Measurements from ENCODE around the gene ITIH5. TPM values are rescaled to one million over a fixed set of nuclear protein-coding genes. Genes with fewer than 3 reads are reported as not detected.

Gene ITIH5
- total and polyA plus RNA-seq, 2 of the 13 experiments (the other 11 are each of a cell fraction or from before 2014, with no cell fraction given), result 4.7 to 8.9 TPM

DNA sequence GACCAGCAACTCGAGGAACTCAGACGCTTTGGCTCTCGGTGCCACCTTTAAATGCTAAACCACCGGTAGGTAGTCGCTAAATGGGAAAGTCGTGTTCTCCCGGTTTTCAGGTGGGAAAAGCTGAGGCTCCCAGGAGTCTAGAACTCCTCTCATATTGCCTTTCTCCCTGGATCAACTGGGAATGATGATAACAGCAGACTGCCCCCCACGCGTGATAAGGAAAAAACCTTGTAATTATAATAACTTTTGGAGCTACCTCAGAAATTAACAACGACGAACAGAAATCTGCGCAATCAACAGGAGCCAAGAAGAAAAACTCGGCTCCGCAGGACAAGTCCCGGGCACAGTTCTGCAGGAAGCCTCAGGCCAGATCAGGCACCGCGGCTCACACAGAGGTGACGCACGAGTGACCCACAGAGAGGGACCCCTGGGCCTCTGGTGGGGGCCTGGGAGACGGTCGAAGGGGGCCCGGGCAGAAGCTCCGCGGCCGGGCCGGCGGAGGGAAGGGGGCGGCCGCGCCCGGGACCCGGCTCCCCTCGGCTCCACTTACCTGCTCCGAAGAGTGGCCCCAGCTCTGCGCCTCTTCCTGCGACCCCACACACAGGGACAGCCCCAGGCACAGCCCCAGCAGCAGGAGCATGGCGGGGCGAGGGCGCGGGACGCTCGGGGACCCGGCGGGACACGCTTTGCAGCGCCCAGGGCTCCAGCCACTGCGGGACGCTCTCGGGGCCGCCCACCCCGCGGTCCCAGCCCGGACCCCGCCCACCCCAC lies at the start of gene ITIH5 (continued):
- TF ChIP-seq, protein P1, sequence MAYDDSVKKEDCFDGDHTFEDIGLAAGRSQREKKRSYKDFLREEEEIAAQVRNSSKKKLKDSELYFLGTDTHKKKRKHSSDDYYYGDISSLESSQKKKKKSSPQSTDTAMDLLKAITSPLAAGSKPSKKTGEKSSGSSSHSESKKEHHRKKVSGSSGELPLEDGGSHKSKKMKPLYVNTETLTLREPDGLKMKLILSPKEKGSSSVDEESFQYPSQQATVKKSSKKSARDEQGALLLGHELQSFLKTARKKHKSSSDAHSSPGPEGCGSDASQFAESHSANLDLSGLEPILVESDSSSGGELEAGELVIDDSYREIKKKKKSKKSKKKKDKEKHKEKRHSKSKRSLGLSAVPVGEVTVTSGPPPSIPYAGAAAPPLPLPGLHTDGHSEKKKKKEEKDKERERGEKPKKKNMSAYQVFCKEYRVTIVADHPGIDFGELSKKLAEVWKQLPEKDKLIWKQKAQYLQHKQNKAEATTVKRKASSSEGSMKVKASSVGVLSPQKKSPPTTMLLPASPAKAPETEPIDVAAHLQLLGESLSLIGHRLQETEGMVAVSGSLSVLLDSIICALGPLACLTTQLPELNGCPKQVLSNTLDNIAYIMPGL (CRISPR knock-in tag; IDR thresholded peaks at IDR 0.05; ENCODE audit: borderline replicate concordance in 1 of 2, low read depth in 1 of 2), result no peak
- TF ChIP-seq DPF2 (CRISPR knock-in tag; IDR thresholded peaks at IDR 0.05; ENCODE audit: borderline replicate concordance, low read depth) (no peak), SOX6 (IDR thresholded peaks at IDR 0.05) (no peak), SOX6 (CRISPR knock-in tag; IDR thresholded peaks at IDR 0.05) (no peak), ZNF121 (CRISPR knock-in tag; IDR thresholded peaks at IDR 0.05) (peak; percentile 41; the same call in 1 of the 2 replicates)
- TF ChIP-seq, protein P2, sequence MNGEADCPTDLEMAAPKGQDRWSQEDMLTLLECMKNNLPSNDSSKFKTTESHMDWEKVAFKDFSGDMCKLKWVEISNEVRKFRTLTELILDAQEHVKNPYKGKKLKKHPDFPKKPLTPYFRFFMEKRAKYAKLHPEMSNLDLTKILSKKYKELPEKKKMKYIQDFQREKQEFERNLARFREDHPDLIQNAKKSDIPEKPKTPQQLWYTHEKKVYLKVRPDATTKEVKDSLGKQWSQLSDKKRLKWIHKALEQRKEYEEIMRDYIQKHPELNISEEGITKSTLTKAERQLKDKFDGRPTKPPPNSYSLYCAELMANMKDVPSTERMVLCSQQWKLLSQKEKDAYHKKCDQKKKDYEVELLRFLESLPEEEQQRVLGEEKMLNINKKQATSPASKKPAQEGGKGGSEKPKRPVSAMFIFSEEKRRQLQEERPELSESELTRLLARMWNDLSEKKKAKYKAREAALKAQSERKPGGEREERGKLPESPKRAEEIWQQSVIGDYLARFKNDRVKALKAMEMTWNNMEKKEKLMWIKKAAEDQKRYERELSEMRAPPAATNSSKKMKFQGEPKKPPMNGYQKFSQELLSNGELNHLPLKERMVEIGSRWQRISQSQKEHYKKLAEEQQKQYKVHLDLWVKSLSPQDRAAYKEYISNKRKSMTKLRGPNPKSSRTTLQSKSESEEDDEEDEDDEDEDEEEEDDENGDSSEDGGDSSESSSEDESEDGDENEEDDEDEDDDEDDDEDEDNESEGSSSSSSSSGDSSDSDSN (CRISPR knock-in tag; IDR thresholded peaks at IDR 0.05), result 0 out of 2 replicates have a peak, but pooled peaks have one; percentile 29

DNA sequence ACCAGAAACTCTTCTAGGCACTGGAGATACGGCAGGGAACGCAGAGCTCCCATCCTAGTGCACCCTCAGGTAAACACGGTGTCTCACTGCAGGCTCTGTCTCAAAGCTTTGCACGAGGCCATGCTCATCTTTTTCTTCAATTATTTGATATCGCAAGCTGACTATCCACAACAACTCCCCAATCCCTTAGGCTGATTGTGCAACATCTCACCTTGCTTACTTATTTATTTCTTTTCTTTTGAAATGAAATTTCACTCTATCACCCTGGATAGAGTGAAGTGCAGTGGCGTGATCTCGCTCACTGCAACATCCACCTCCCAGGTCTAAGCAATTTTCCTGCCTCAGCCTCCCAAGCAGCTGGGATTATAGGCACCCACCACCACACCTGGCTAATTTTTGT lies 48.7 kb upstream of the ITIH5 start:
- H3K4me3 ChIP-seq (replicated peaks in 1 of 3; ENCODE audit: insufficient read depth in 1 of 3, low read depth in 2 of 3, low read length in 3 of 3), result no peak overlapping the region
- H3K4me2 ChIP-seq (ENCODE audit: low read depth, low read length), result no peak overlapping the region
- FAIRE-seq, result no peak
- peaks cover 7% of the 10 kb centered on the region for H3K79me2 ChIP-seq (ENCODE audit: insufficient read depth, low read length)
- no peaks in the 10 kb centered on the region; the same call in 1 of the 2 replicates for H4K20me1 ChIP-seq (ENCODE audit: insufficient read depth, low read length)
- no peak overlapping the region for H3K27ac ChIP-seq (ENCODE audit: extremely low read length, insufficient read depth, low read length)
- WGBS (ENCODE audit: low lambda C conversion rate), result 91% methylated on average over 7 of the region's 7 CpGs
- ChIA-PET POLR2A (interaction anchor here (0.9 to 8.5 kb wide), 4 partner anchors 8 to 29 kb away, joined by 3 to 69 read pairs (median 18); partner anchors contain the start of gene ITIH2), CTCF (ENCODE audit: low intra/inter-chr PET ratio, low total read pairs) (no interaction called here)
- TF ChIP-seq CEBPG (CRISPR knock-in tag; IDR thresholded peaks at IDR 0.05) (peak; percentile 17; the same call in 1 of the 2 replicates), CEBPB (IDR thresholded peaks at IDR 0.05; ENCODE audit: borderline replicate concordance, low read depth, low read length) (peak; percentile 69)
- TF ChIP-seq, protein P3, sequence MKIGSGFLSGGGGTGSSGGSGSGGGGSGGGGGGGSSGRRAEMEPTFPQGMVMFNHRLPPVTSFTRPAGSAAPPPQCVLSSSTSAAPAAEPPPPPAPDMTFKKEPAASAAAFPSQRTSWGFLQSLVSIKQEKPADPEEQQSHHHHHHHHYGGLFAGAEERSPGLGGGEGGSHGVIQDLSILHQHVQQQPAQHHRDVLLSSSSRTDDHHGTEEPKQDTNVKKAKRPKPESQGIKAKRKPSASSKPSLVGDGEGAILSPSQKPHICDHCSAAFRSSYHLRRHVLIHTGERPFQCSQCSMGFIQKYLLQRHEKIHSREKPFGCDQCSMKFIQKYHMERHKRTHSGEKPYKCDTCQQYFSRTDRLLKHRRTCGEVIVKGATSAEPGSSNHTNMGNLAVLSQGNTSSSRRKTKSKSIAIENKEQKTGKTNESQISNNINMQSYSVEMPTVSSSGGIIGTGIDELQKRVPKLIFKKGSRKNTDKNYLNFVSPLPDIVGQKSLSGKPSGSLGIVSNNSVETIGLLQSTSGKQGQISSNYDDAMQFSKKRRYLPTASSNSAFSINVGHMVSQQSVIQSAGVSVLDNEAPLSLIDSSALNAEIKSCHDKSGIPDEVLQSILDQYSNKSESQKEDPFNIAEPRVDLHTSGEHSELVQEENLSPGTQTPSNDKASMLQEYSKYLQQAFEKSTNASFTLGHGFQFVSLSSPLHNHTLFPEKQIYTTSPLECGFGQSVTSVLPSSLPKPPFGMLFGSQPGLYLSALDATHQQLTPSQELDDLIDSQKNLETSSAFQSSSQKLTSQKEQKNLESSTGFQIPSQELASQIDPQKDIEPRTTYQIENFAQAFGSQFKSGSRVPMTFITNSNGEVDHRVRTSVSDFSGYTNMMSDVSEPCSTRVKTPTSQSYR (CRISPR knock-in tag; IDR thresholded peaks at IDR 0.05; ENCODE audit: borderline replicate concordance), result no peak
- no peak for DNase-seq (ENCODE audit: low spot score)
- in situ Hi-C loops (cut with HindIII; ENCODE audit: extremely low pct_ligation_motif_present, low pct_unique_long_range_greater_than_20kb) (no loop called here), intact Hi-C loops (cut with micrococcal nuclease; ENCODE audit: unreplicated experiment) (no loop called here)
- no peaks in the 10 kb centered on the region for H3K9me3 ChIP-seq (ENCODE audit: low read length)
- TSS peak; percentile 0 for BruUV-seq (replicated peaks)
- ATAC-seq, result no peak
- peaks cover 41 to 77% of the 10 kb centered on the region in 2 experiments for H3K36me3 ChIP-seq (replicated peaks in 1 of 2; ENCODE audit: control insufficient read depth in 1 of 2, insufficient read depth in 2 of 2, low read length in 2 of 2)
- H3K9ac ChIP-seq (ENCODE audit: insufficient read depth, low read depth, low read length), result no peak overlapping the region
- H3K4me1 ChIP-seq (ENCODE audit: insufficient read depth, low read length), result peaks cover 38% of the 10 kb centered on the region
- H3K27me3 ChIP-seq (ENCODE audit: control insufficient read depth in 1 of 2, insufficient read depth in 2 of 2, low read length in 2 of 2), result no peaks in the 10 kb centered on the region
- H2AFZ ChIP-seq (ENCODE audit: low read length), result no peak overlapping the region
